HG03439 (cell line): Measurements from ENCODE around the gene MLLT10.
A peak's percentile ranks its signal among the peaks of the same experiment; 100 is the strongest.
"Not testable (repeated sequence)": the region's sequence is repeated elsewhere in the genome, so short reads cannot be mapped to it uniquely, and the experiment has no call there.

ENCODE experiments used
- ATAC-seq: cut with Tn5 transposase; IDR thresholded peaks from one replicate; pipeline ENCODE4 v1.9.1; 2021; ENCODE audit warnings: mild to moderate bottlenecking, moderate library complexity; ENCODE audit not compliant: unreplicated experiment

The MLLT10 gene

GRCh38 chr10:21574514-21574913, 40.5 kb downstream of the MLLT10 start:
- not testable (repeated sequence) for ATAC-seq

- no peak for ATAC-seq
Observed at GRCh38 chr10:21579291-21579690, 45.3 kb downstream of the MLLT10 start.

- ATAC-seq = peak; percentile 87
Observed at GRCh38 chr10:21581421-21581834, 47.4 kb downstream of the MLLT10 start.

- ATAC-seq = no peak
Observed at GRCh38 chr10:21584834-21585530, 51.0 kb downstream of the MLLT10 start.

- no peak for ATAC-seq
Observed at GRCh38 chr10:21587391-21587790, 53.4 kb downstream of the MLLT10 start.

GRCh38 chr10:21588159-21588558, 54.1 kb downstream of the MLLT10 start:
- ATAC-seq = not testable (repeated sequence)

- ATAC-seq = no peak
Observed at GRCh38 chr10:21593986-21594385, 60.0 kb downstream of the MLLT10 start.

GRCh38 chr10:21599582-21599981, 65.5 kb downstream of the MLLT10 start:
- ATAC-seq = no peak

- no peak for ATAC-seq
Observed at GRCh38 chr10:21600804-21601433, 66.9 kb downstream of the MLLT10 start.

GRCh38 chr10:21602313-21602712, 68.3 kb downstream of the MLLT10 start:
- no peak for ATAC-seq

- ATAC-seq = no peak
Observed at GRCh38 chr10:21603721-21604120, 69.7 kb downstream of the MLLT10 start.

- ATAC-seq = no peak
Observed at GRCh38 chr10:21604651-21605050, 70.6 kb downstream of the MLLT10 start.

- ATAC-seq = no peak
Observed at GRCh38 chr10:21607907-21608306, 73.9 kb downstream of the MLLT10 start.

- ATAC-seq = no peak
Observed at GRCh38 chr10:21614000-21614399, 80.0 kb downstream of the MLLT10 start.

- ATAC-seq = no peak
Observed at GRCh38 chr10:21617267-21617666, 83.2 kb downstream of the MLLT10 start.

- no peak for ATAC-seq
Observed at GRCh38 chr10:21623291-21623690, 89.3 kb downstream of the MLLT10 start.

- not testable (repeated sequence) for ATAC-seq
Observed at GRCh38 chr10:21624421-21624820, 90.4 kb downstream of the MLLT10 start.

GRCh38 chr10:21624951-21625350, 90.9 kb downstream of the MLLT10 start:
- no peak for ATAC-seq

- ATAC-seq = no peak
Observed at GRCh38 chr10:21625623-21626229, 91.7 kb downstream of the MLLT10 start.

- no peak for ATAC-seq
Observed at GRCh38 chr10:21626457-21627161, 92.6 kb downstream of the MLLT10 start.

- no peak for ATAC-seq
Observed at GRCh38 chr10:21627331-21627730, 93.3 kb downstream of the MLLT10 start.

GRCh38 chr10:21628023-21628422, 94.0 kb downstream of the MLLT10 start:
- no peak for ATAC-seq
